B cell (primary cell): ENCODE results near the gene SCARB1. TPM values are rescaled to one million over a fixed set of nuclear protein-coding genes. Genes with fewer than 3 reads are reported as not detected.

Source experiments
- ATAC-seq: fragments of 200-7000 bp; cut with Tn5 transposase; one replicate; pipeline ENCODE4 v1.10.0; 2021; ENCODE audit warnings: low read depth, mild to moderate bottlenecking, moderate number of reproducible peaks, moderate library complexity
- CTCF ChIA-PET: fragments of 350-600 bp; sonication (Branson Sonifier 250); formaldehyde crosslinking; loops from one replicate; lab custom pipeline; 2021; ENCODE audit warnings: antibody characterized with exemption, inconsistent platforms; lab: Charles Lee
- POLR2A ChIA-PET: fragments of 350-600 bp; sonication (Branson Sonifier 250); formaldehyde crosslinking; loops from one replicate; lab custom pipeline; 2021; ENCODE audit warnings: antibody characterized with exemption; lab: Charles Lee
- DNase-seq: peaks from one replicate; pipeline ENCODE4 v3.0.0; 2013
- H2AFZ ChIP-seq: 2 replicates; pipeline ENCODE4 v1.6.1; 2012; ENCODE audit warnings: mild to moderate bottlenecking, low read depth, low read length; ENCODE audit not compliant: insufficient read depth, poor library complexity, severe bottlenecking
- H3K27ac ChIP-seq, 2 donors: 1 replicate in 1 of 2; 2 replicates in 1 of 2; pipeline ENCODE4 v1.5.1; 2012 to 2013; ENCODE audit warnings: low read length in 2 of 2, mild to moderate bottlenecking in 2 of 2, moderate library complexity in 1 of 2
- H3K27me3 ChIP-seq, 4 experiments: fragments of 200-600 bp in 1 of 4; sonication (generic) in 1 of 4; replicated peaks in 1 of 4; 1 replicate in 2 of 4; 2 replicates in 2 of 4; pipeline versions ENCODE4 v1.6.1 to v1.7.0; 2013 to 2016; ENCODE audit warnings: low read length in 3 of 4, mild to moderate bottlenecking in 2 of 4, mixed read lengths in 1 of 4, moderate library complexity in 1 of 4; ENCODE audit not compliant: insufficient read depth in 4 of 4, control insufficient read depth in 3 of 4; ENCODE audit errors: control extremely low read depth in 1 of 4
- H3K36me3 ChIP-seq, 2 experiments: replicated peaks in 1 of 2; 1 replicate in 1 of 2; 2 replicates in 1 of 2; pipeline versions ENCODE4 v1.6.1 to v1.7.1; 2013; ENCODE audit warnings: low read length in 1 of 2; ENCODE audit not compliant: insufficient read depth in 2 of 2, control insufficient read depth in 1 of 2; ENCODE audit errors: control extremely low read depth in 1 of 2, extremely low read depth in 1 of 2
- H3K4me1 ChIP-seq, 2 donors: fragments of 200-600 bp in 1 of 2; sonication (generic) in 1 of 2; 1 replicate in 1 of 2; 2 replicates in 1 of 2; pipeline versions ENCODE4 v1.5.1 to v1.6.1; 2013 to 2017; ENCODE audit warnings: low read length in 2 of 2; ENCODE audit not compliant: control insufficient read depth in 2 of 2, insufficient read depth in 2 of 2
- H3K4me2 ChIP-seq: replicated peaks from 2 replicates; pipeline ENCODE3; 2012; ENCODE audit warnings: mild to moderate bottlenecking, low read depth, low read length; ENCODE audit not compliant: poor library complexity, severe bottlenecking
- H3K4me3 ChIP-seq, 5 experiments: fragments of 200-600 bp in 1 of 5; sonication (generic) in 1 of 5; 1 replicate in 3 of 5; 2 replicates in 2 of 5; pipeline versions ENCODE4 v1.5.1 to v1.7.0; 2011 to 2016; ENCODE audit warnings: low read length in 4 of 5, mild to moderate bottlenecking in 4 of 5, low read depth in 2 of 5, control low read depth in 1 of 5, moderate library complexity in 1 of 5; ENCODE audit not compliant: insufficient read depth in 1 of 5; ENCODE audit errors: control extremely low read depth in 1 of 5, extremely low read depth in 1 of 5
- H3K79me2 ChIP-seq: fragments of 200-600 bp; sonication (generic); one replicate; pipeline ENCODE4 v1.6.0; 2016; ENCODE audit warnings: low read length; ENCODE audit not compliant: control insufficient read depth, insufficient read depth
- H3K9ac ChIP-seq: fragments of 200-600 bp; sonication (generic); 2 replicates; pipeline ENCODE4 v1.6.1; 2017; ENCODE audit warnings: mild to moderate bottlenecking, low read length, moderate library complexity
- H3K9me3 ChIP-seq, 3 donors: one replicate each; pipeline versions ENCODE4 v1.6.1 to v1.7.1; 2013; ENCODE audit warnings: low read length in 2 of 3; ENCODE audit not compliant: control insufficient read depth in 2 of 3, insufficient read depth in 1 of 3; ENCODE audit errors: control extremely low read depth in 1 of 3
- H4K20me1 ChIP-seq: 2 replicates; pipeline ENCODE4 v1.6.0; 2012; ENCODE audit warnings: mild to moderate bottlenecking, low read length; ENCODE audit not compliant: insufficient read depth, control insufficient read depth, poor library complexity, severe bottlenecking
- H3K27ac Mint-ChIP-seq: one replicate; pipeline ENCODE4 v1.8.0; 2021; ENCODE audit warnings: mixed read lengths
- H3K27me3 Mint-ChIP-seq: one replicate; pipeline ENCODE4 v1.8.0; 2021; ENCODE audit warnings: mixed read lengths
- H3K4me1 Mint-ChIP-seq: one replicate; pipeline ENCODE4 v1.8.0; 2021; ENCODE audit warnings: mixed read lengths
- H3K4me3 Mint-ChIP-seq: one replicate; pipeline ENCODE4 v1.8.0; 2021; ENCODE audit warnings: mixed read lengths
- H3K9me3 Mint-ChIP-seq: one replicate; pipeline ENCODE4 v1.8.0; 2022; ENCODE audit warnings: mixed read lengths; ENCODE audit not compliant: insufficient read depth
- EZH2 ChIP-seq: IDR thresholded peaks from 2 replicates; pipeline ENCODE4 v1.6.1; 2012; ENCODE audit warnings: borderline replicate concordance, low read depth, mild to moderate bottlenecking, moderate library complexity, low read length; ENCODE audit not compliant: insufficient read depth, poor library complexity, severe bottlenecking
- WGBS: methylation state at CpG from one replicate; pipeline ENCODE4 v1.1.5; 2013; ENCODE audit warnings: missing lambda C conversion rate; ENCODE audit not compliant: insufficient coverage; 5-methylcytosine and 5-hydroxymethylcytosine counted together
- intact Hi-C: fragments of 100-400 bp; cut with micrococcal nuclease; formaldehyde crosslinking; loops from one replicate; pipeline ENCODE4 v1.10.0; 2022
- polyA plus RNA-seq: library from polyadenylated mRNA; depleted of rRNA; stranded (reverse); fragments of >200 nt; gene quantifications from 2 replicates; pipeline ENCODE4 v1.2.3, GENCODE V29; 2012
- total RNA-seq, 2 donors: library from RNA; stranded (reverse); fragments of 120-200 nt in 1 of 2; gene quantifications; 1 replicate in 1 of 2; 2 replicates in 1 of 2; pipeline versions ENCODE4 v1.2.3 to v1.2.4, GENCODE V29; 2013 to 2022
- TF ChIP-seq, protein P1 (sequence below): fragments of 200-600 bp; IDR thresholded peaks from one replicate; pipeline ENCODE4 v1.8.0; 2022; ENCODE audit warnings: antibody characterized with exemption, mild to moderate bottlenecking

The SCARB1 gene
- total and polyA plus RNA-seq, 2 donors (not counting 1 experiment from before 2014, with no cell fraction given), result 26.8 to 30.7 TPM

DNA sequence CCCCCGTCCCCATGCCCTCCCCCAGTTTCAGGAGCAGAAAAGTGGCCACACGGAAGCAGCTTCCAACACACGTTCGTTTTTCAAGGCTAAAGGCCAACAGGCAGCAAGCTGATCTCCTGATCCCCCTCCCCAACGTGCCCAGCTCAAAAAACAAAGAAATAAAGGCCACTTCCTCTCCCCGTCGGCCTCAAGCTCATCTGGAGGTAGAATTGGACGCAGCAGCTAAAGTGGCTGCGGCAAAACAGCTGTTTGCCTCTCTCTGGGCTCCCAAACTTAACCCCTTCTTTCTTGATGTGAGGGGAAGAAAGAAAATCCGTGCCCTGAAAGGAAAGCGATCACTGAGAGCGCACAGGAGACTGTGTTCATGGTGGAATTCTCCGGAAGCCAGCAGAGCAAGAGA is 66.3 kb downstream of the SCARB1 start:
- no peak overlapping the region for H3K27ac ChIP-seq
- no peaks in the 10 kb centered on the region for H4K20me1 ChIP-seq
- H3K27ac Mint-ChIP-seq, result no peak overlapping the region
- no peak overlapping the region for H3K9ac ChIP-seq
- H3K4me1 Mint-ChIP-seq, result peaks cover 14% of the 10 kb centered on the region
- intact Hi-C loops, result no loop called here
- H3K27me3 Mint-ChIP-seq, result no peaks in the 10 kb centered on the region
- H3K79me2 ChIP-seq, result no peaks in the 10 kb centered on the region
- H3K27me3 ChIP-seq, result no peaks in the 10 kb centered on the region
- no peak for DNase-seq
- H3K4me2 ChIP-seq, result peak overlapping the region; percentile 46
- CTCF ChIA-PET, result interaction anchor here (1.0 kb wide), 1 partner anchor 57 kb away, joined by 3 read pairs; no protein-coding TSS in a partner anchor
- TF ChIP-seq, protein P1, sequence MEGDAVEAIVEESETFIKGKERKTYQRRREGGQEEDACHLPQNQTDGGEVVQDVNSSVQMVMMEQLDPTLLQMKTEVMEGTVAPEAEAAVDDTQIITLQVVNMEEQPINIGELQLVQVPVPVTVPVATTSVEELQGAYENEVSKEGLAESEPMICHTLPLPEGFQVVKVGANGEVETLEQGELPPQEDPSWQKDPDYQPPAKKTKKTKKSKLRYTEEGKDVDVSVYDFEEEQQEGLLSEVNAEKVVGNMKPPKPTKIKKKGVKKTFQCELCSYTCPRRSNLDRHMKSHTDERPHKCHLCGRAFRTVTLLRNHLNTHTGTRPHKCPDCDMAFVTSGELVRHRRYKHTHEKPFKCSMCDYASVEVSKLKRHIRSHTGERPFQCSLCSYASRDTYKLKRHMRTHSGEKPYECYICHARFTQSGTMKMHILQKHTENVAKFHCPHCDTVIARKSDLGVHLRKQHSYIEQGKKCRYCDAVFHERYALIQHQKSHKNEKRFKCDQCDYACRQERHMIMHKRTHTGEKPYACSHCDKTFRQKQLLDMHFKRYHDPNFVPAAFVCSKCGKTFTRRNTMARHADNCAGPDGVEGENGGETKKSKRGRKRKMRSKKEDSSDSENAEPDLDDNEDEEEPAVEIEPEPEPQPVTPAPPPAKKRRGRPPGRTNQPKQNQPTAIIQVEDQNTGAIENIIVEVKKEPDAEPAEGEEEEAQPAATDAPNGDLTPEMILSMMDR, result no peak
- no peak for TF ChIP-seq EZH2
- H3K9me3 Mint-ChIP-seq, result no peaks in the 10 kb centered on the region
- POLR2A ChIA-PET, result no interaction called here
- H3K4me3 Mint-ChIP-seq, result no peak overlapping the region
- WGBS, result 83% methylated on average over 9 of the region's 13 CpGs
- H3K36me3 ChIP-seq, result peaks cover 0 to 6% of the 10 kb centered on the region in 2 experiments
- H3K4me1 ChIP-seq, result peaks cover 8 to 33% of the 10 kb centered on the region in 2 donors
- H3K9me3 ChIP-seq, result peaks cover 0 to 23% (median 0%) of the 10 kb centered on the region in 3 donors
- ATAC-seq, result no peak
- no peak overlapping the region for H3K4me3 ChIP-seq
- H2AFZ ChIP-seq, result no peak overlapping the region

DNA sequence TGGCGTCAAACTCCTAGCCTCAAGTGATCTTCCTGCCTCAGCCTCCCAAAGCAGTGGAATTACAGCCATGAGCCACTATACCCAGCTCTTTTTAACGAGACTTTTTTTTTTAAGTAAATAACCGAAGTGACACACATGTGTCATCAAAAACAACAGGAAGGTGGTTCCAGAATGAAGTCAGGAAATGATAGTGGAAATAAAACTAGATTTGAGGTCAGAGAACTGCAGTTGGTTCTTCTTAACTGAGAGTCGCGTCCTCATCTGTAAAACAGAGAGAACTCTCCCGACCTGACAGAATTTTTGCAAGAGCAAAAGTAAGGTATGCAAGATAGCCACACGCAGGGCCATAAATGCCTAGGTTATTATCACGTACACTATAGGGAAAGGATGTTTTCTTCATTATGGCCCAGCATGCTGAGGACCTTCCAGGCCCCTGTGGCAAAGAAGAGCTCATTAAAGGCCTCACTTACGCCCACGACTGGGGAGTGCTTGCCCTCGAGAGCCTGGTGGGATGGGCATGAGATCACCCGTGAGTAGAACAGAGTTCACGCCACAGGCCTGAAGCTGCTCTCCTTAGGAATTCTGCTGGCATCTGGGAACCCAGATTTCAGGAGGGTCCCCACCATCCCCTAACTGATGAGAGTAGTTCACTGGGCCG is 67.2 kb downstream of the SCARB1 start:
- no peak overlapping the region for H3K4me3 Mint-ChIP-seq
- peaks cover 14% of the 10 kb centered on the region for H3K4me1 Mint-ChIP-seq
- Histone ChIP-seq H3K4me1 (peaks cover 8 to 33% of the 10 kb centered on the region in 2 donors), H4K20me1 (no peaks in the 10 kb centered on the region), H3K9me3 (peaks cover 0 to 23% (median 0%) of the 10 kb centered on the region in 3 donors), H3K27me3 (no peaks in the 10 kb centered on the region), H3K9ac (no peak overlapping the region), H3K36me3 (peaks cover 0 to 8% of the 10 kb centered on the region in 2 experiments), H3K4me3 (no peak overlapping the region), H3K4me2 (peak overlapping the region; percentile 46), H3K27ac (peak overlapping the region in 1 of 2 donors; percentile 53), H2AFZ (no peak overlapping the region), H3K79me2 (no peaks in the 10 kb centered on the region)
- DNase-seq, result no peak
- WGBS, result 93% methylated on average over 10 of the region's 14 CpGs
- no peaks in the 10 kb centered on the region for H3K27me3 Mint-ChIP-seq
- CTCF ChIA-PET, result interaction anchor here (1.0 kb wide), 2 partner anchors 58 to 760 kb away, joined by 3 read pairs; no protein-coding TSS in a partner anchor
- TF ChIP-seq, protein P1, result no peak
- no peak for TF ChIP-seq EZH2
- no peaks in the 10 kb centered on the region for H3K9me3 Mint-ChIP-seq
- H3K27ac Mint-ChIP-seq, result no peak overlapping the region
- intact Hi-C loops, result no loop called here
- ATAC-seq, result no peak
- POLR2A ChIA-PET, result no interaction called here
